Nucleus accumbens (tissue), 56 donors: ENCODE measurements around the gene RIMKLA.

ENCODE experiments used
- DNase-seq, 56 donors: peaks; one replicate each; lab custom pipeline; 2025; lab: John Stamatoyannopoulos, UW

RIMKLA gene

GRCh38 chr1:42466030-42466429 lies 85.4 kb downstream of the RIMKLA start:
- DNase-seq = no peak

DNA sequence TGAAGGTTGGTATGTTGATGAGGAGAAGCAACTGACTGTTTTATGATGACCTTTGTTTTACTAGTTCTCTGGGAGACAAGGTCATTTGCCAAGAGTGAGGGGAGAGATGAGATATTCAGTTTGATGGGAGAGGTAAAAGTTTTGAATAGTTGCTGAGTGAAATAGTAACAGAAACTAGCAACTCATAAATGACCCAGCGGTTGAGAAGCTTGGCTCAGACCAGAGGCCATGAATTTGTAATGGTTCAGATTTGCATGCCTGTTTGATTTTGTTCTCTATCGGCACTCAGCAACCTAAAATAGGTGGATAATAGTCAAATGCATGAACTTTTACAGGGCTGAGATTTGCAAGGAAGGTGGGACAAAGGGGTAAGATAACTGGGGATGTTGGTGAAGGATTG lies 89.1 kb downstream of the RIMKLA start:
- no peak for DNase-seq
